HG02973 (cell line): ENCODE data around the gene HTR2A.
"Not testable (repeated sequence)": the region's sequence is repeated elsewhere in the genome, so short reads cannot be mapped to it uniquely, and the experiment has no call there.

ENCODE experiments used
- ATAC-seq: cut with Tn5 transposase; IDR thresholded peaks from one replicate; pipeline ENCODE4 v1.9.1; 2021; ENCODE audit warnings: moderate library complexity; ENCODE audit not compliant: unreplicated experiment

The HTR2A gene

DNA sequence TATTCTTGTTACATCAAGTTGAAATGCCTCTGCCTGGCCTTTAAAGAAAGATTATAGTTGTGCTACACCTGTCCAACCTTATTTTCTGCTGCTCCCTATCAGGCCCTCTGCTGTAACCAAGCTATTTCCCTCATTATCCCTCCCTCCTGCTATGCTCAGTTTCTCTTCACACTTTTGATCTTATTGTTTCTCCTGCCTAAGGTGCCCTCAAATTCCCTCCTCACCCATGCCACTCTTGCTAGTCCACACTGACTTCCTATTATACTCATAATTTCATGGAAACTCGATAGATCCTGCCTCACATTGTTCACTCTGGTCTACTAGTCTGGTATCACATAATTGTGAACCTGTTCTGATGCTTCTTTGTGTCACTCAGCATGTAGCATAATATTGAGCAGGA is 80.5 kb downstream of the HTR2A start:
- ATAC-seq, result no peak

DNA sequence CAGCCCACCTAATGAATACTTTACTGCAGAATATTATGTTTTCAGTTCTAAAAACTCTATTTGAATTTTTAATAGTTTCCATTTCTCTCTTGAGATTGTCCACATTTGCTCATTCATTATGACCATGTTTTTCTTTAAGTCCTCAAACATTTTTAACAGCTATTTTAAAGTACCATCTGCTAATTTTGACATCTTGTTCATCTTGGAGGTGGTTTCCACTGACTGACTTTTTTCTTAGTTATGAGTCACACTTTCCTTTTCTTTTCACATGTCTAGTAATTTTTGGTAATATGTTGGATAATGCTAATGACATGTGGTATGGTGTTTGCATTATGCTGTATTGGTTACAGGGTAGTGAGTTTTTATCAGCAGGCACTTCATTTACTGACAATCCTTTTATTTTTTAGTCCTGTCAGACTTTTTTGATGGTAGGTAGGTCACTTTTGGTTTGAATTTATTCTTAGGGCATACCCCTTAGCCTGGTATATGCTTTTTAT is 84.5 kb downstream of the HTR2A start:
- no peak for ATAC-seq

DNA sequence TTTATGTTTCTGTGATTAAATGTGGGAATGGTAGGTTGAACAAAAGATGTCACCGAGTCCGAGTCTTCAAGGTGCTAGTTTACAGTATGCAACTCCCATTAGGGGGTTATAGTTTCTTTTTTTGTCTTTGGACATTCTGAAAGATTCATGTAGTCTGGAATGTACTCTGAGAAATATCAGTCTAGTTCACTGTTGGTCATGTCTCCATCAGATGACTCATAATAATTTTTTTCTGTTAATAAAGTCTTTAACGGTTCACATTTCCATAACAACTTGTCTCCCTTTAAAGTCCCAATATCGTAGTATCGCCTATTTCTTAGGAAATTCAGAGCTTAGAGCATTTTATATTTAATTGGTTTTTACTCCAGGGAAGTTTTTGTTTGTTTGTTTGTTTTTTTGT is 86.4 kb downstream of the HTR2A start:
- no peak for ATAC-seq

DNA sequence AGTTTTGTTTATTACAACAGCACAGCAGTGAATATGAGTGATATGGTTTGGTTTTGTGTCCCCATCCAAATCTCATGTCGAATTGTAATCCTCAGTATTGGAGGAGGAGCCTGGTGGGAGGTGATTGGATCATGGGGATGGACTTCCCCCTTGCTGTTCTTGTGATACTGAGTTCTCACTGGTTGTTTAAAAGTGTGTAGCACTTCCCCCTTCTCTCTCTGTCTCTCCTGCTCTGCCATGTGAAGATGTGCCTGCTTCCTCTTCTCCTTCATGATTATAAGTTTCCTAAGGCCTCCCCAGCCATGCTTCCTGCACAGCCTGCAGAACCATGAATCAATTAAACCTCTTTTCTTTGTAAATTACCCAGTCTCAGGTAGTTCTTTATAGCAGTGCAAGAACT is 91.9 kb downstream of the HTR2A start:
- not testable (repeated sequence) for ATAC-seq

DNA sequence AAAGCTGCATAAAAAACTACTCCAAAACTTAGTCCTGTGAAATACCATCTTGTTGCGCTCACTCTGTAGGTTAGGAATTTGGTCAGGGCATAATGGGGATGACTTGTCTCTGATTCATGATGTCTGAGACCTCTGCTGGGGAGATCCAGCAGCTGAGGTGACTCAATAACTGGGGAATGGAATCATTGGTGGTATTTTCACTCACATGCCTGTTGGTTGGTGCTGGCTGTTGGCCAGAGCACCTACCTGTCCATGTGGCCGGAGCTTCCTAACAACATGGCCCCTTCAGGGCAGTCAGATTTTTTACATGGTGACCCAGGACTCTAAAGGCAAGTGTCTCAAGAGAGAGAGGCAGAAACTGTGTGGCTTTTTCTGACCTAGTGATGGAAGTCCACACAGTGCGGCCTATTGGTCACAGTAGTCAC is 92.5 kb downstream of the HTR2A start:
- ATAC-seq, result no peak

DNA sequence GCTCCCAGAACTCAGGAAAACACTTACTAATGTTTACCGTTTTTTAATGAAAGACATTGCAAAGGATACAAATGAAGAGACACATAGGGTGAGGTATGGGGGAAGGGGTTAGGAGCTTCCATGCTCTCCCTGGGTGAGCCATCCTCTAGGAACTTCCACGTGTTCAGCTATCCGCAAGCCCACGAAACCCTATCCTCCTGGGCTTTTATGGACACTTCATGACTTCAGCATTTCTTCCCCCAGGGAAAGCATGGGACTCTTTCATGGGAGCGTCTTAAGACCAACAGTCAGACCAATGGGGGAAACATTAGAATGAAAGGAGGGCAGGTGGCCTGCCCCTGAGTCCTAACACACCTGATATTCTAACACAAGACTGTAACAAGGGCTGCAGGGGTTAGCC is 93.3 kb downstream of the HTR2A start:
- no peak for ATAC-seq

DNA sequence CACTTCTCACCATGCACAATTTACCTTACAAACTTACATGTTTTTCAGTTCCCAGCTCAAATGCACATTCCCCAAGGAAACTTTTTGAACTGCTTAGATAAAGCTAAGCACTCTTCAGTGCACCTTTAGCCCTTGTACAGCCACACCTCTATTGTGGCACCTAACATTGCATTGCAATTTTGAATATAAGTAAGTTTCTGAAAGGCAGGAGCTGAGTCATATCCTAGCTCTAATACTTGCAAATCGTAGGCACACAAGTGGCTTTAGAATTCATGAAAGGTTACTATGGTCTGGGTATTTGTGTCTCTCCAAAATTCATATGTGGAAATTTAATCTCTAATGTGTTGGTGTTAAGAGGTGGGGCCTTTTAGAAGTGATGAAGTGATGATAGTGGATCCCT is 95.0 kb downstream of the HTR2A start:
- no peak for ATAC-seq

DNA sequence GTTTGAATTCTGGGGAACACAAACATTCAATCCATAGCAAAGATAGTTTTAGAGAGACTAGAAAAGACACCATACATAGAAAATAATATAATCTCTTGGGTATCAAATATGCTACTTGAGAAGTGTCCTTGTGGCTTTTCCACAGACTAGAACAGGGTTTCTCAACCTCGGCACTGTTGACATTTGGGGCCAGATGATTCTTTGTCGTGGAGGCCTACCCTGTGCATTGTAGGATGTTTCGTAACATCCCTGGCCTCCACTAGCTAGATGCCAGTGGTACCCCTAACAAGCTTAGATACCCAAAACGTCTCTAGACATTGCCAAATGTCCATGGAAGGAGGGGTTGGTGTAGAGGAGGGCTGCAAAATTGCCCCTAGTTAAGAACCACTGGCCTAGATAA is 97.7 kb downstream of the HTR2A start:
- no peak for ATAC-seq

DNA sequence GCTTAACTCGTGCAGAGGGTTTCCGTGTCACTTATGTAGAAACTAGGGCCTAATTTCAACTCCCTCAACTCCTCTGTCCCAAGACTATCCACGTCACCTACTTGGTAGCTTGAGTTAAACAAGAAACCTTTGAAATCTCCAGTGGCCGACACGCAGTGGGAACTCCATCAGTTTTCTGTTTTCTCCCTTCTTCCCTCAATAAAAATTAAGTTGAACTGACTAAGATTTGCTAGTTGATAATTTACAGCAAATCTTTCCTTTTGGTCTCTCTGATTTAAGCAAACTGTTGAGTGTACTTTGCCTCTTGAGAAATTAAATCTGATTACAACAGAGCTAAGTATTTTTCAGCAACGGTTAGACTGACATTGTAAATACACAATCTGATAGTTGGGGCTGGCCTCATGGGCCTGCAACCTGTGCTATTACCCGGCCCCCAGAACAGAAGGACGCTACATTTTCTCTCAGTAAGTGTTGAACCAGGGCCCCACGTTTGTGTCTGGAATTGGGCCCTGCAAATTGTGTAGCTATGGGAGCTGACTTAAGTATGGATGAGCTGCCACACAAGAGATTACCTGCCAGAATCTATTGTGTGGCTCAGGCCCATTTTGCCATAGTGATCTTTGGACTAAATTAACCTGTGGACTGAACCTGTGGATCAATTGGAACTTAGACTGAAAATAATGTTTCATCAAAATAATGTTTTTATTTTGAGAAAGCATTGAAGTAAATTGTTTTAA is 99.2 kb downstream of the HTR2A start:
- no peak for ATAC-seq

DNA sequence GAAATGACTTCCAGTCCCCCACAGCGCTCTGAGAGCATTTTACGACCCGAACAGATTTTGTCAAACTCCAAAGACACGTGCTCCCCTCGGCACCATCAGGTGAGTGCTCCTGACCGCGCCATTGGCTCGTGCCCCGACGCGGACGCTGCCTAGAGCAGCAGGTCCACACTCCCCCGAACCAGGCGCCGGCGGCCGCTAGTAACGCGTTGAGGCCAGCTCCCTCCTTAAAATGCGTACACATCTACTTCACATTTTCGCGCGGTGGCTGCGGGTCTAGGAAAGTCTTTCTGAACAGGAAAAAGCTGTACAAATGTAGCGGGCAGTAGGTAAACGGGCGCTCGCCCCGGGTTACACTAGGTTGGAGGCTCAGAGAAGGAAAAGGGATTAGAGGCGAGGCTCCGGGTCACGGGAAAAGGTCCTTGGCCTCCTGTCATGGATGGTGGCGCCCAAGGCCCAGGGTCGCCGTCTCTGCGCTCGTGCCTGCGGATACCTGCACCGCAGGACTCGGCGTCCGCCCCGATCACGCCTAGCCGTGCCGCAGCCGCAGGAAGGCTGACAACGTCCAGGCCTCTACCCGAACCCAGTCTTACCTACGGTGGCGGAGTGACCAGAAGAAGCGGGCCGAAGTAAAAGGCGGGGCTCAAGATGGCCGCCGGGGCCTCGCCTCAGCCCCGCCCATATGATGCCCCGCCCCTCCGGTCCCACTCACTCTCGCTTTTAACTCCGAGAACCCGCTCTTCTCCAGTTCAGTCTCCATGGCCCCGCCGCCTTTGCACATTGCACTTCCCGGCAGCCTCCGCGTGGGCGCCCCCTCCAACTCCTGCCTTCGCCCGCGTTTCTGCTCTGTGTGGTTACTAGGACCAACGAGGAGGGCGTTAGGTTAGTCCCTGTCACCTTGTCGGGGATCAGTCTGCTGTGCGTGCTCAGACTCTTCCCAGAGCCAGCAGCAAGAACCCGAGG is 100.1 kb downstream of the HTR2A start, which contains the start of gene ESD:
Gene ESD, minus strand, starts transcription at position 647 of the 960 bp plus-strand sequence. CDS start 5,748 bp downstream, outside the sequence.
- ATAC-seq, result peak; percentile 90

DNA sequence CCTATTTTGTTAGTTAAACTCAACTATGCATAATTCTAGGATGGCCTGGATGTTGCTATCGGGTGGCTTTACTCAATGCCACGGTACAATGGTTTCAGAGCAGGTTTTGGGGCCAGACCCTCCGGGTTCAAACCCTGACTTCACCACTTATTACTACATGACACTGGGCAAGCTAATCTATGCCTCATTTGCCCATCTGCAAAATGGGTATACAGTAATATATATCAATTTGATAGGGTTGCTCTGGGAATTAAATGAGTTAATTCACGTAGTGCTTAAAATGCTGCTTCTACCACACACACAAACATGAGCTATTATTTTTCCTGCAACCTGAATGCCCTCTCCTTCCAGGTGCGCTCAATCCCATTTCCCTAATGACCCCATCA is 100.7 kb downstream of the HTR2A start:
- ATAC-seq, result no peak

DNA sequence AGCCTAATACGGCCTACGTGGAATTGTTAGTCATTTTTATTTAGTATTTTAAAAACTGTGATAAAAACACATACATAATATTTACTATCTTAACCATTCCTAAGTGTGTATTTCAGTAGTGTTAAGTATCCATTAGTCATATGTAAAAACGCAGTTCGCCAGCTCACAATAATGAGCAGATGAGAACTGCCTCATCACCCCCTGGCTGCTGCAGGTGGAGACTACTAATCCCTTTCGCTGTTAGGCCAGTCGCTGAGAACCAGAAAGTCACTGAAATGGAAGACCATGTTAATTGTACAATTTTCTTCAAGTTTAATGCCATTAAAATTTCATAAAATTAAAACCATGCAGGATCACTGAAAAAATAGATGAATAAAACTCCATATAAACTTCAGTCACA is 101.5 kb downstream of the HTR2A start:
- no peak for ATAC-seq

DNA sequence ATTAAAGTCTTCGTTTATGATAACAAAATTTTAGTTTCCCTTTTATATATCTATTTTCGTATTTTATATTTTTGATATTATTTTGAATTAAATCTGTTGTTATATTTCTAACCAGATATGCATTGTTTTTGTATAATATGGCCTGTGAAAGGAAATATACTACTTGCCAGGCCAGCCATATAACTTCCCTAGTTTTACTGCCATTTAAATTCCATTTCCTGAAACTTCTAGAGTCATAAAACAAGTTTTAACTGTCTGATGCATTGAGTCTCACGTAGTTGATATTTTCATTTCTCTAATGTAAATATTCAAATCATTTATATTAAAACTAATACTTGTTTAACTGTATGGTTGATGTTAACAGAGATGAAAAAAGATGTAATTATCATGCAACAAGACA is 113.3 kb downstream of the HTR2A start:
- no peak for ATAC-seq

DNA sequence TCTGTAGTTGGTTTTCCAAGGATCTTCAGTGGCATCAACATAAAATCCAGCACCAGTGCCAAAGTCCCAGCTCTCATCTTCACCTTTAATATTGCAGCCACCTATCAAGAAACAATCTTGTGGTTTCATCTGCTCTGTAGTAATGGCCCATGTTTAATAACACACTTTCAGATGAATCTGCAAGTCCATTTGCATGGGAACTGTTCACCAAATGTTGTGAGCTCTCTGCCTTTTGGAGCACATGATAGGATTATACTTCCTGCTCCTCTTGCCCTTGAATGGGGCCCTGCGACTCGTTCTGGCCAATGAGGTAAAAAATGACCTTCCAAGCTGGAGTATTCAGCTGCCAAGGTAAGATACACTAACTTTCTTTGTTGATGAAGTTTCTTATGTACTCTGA is 114.2 kb downstream of the HTR2A start:
- no peak for ATAC-seq

DNA sequence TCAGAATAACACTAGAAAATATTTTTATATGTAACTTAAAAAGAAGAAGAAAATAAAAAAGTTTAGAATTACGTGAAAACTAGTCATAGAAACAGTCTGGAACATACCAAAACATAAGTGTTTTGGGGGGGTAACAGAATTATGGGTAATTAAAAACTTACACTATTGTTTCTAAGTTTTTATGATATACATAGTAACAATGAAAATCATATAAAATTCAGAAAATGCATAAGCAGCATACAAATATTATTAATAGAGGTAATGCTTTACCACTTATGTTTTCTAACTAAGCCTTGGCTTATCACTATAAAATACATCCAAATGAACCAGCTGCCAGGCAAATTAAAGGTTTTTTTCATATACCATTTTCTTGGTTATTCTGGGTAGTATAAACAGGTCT is 114.8 kb downstream of the HTR2A start:
- ATAC-seq, result no peak
